ENCODE measurements around the gene GBP4. TPM values are rescaled to one million over a fixed set of nuclear protein-coding genes. Genes with fewer than 3 reads are reported as not detected.

GBP4 gene
- total RNA-seq, 2 experiments from 2014 or later = 26.5 to 29.9 TPM

DNA sequence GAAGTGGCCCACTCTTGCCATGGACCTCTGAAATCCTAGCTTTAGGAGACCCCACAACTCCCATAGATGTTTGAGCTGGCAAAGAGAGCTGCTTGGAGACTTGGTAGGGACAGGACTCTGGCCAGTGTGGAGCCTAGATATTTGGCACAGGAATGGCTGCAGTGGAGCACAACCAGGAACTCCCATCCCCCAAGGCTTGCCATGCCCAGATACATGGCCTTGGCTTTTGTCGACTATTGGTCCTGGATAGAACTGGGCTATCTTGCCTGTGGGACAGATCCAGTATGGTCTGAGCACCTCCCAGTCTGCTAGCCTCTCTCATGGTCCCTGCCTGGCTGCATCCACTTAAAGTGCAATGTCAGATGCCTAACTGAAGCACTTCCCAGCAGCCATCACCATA, 65.0 kb downstream of the GBP4 start:
- peaks cover 6% of the 10 kb centered on the region for H3K36me3 Mint-ChIP-seq
- intact Hi-C loops (cut with micrococcal nuclease) = no loop called here
- DNase-seq = no peak
- CTCF ChIA-PET = interaction anchor here (1.2 to 1.5 kb wide), 2 partner anchors 48 to 62 kb away, joined by 3 to 4 read pairs; no protein-coding TSS in a partner anchor
- no peak overlapping the region for H3K4me3 Mint-ChIP-seq
- peaks cover 2% of the 10 kb centered on the region for H3K27me3 Mint-ChIP-seq
- H3K4me1 Mint-ChIP-seq (ENCODE audit: low read depth) = peaks cover 26% of the 10 kb centered on the region
- H3K9me3 Mint-ChIP-seq = peaks cover 13% of the 10 kb centered on the region
- no peak overlapping the region for H3K27ac Mint-ChIP-seq
- POLR2A ChIA-PET = no interaction called here

Other genes starting within 250 kb of the GBP4 start
- gene KYAT3, start 206.3 kb downstream of the GBP4 start, total RNA-seq = 10 to 100 TPM; 66.8 to 71.4 TPM
- gene RBMXL1, start 206.3 kb downstream of the GBP4 start, total RNA-seq = 10 to 100 TPM; 28.1 to 31.5 TPM
- gene GBP3, start 176.1 kb downstream of the GBP4 start, total RNA-seq = 1 to 10 TPM; 4.5 to 5.7 TPM
- gene GBP1, start 133.7 kb downstream of the GBP4 start, total RNA-seq = 10 to 100 TPM; 66.9 to 67.9 TPM
- gene GBP2, start 72.8 kb downstream of the GBP4 start, total RNA-seq = 100 to 1,000 TPM; 396 to 403 TPM
- gene GBP7, start 22.9 kb downstream of the GBP4 start, total RNA-seq = not detected
- 10 to 100 TPM; 95.1 to 95.7 TPM for gene GBP5, start 73.9 kb upstream of the GBP4 start, total RNA-seq
- gene GBP6, start 165.1 kb upstream of the GBP4 start, total RNA-seq = under 1 TPM; 0.73 to 0.81 TPM